DND-41 (cell line): ENCODE data around the gene MTR.

Experiments
- ATAC-seq: fragments of 200-7000 bp; cut with Tn5 transposase; 3 replicates; pipeline ENCODE4 v1.9.1; 2021; ENCODE audit warnings: low read depth; ENCODE audit not compliant: insufficient read depth
- DNase-seq: peaks from one replicate; pipeline ENCODE4 v3.0.0-alpha.2; 2020
- H2AFZ ChIP-seq: 2 replicates; pipeline ENCODE4 v1.6.0; 2012; ENCODE audit warnings: low read depth, low read length
- H3K27ac ChIP-seq: 2 replicates; pipeline ENCODE4 v1.5.1; 2012; ENCODE audit warnings: low read length, inconsistent platforms
- H3K27me3 ChIP-seq: fragments of 200-600 bp; sonication (generic); 2 replicates; pipeline ENCODE4 v1.6.0; 2012; ENCODE audit warnings: low read length, mild to moderate bottlenecking, inconsistent platforms; ENCODE audit not compliant: insufficient read depth, poor library complexity
- H3K36me3 ChIP-seq: 2 replicates; pipeline ENCODE4 v1.5.1; 2012; ENCODE audit warnings: low read length, inconsistent platforms; ENCODE audit not compliant: insufficient read depth
- H3K4me1 ChIP-seq: 2 replicates; pipeline ENCODE4 v1.5.1; 2012; ENCODE audit warnings: mild to moderate bottlenecking, low read length; ENCODE audit not compliant: insufficient read depth
- H3K4me2 ChIP-seq: 2 replicates; pipeline ENCODE4 v1.6.0; 2012; ENCODE audit warnings: mild to moderate bottlenecking, moderate library complexity, low read length, inconsistent platforms; ENCODE audit not compliant: insufficient read depth
- H3K4me3 ChIP-seq, 2 experiments: fragments of 200-600 bp in 1 of 2; shearing (Covaris generic) in 1 of 2; 2 replicates each; pipeline ENCODE4 v1.5.1; 2012 to 2016; ENCODE audit warnings: inconsistent platforms in 2 of 2, low read length in 2 of 2, mild to moderate bottlenecking in 2 of 2, low read depth in 1 of 2, moderate library complexity in 1 of 2
- H3K79me2 ChIP-seq: 2 replicates; pipeline ENCODE4 v1.6.0; 2012; ENCODE audit warnings: low read length, inconsistent platforms; ENCODE audit not compliant: insufficient read depth
- H3K9ac ChIP-seq: 2 replicates; pipeline ENCODE4 v1.6.0; 2012; ENCODE audit warnings: low read depth, mild to moderate bottlenecking, inconsistent platforms, low read length, moderate library complexity
- H3K9me3 ChIP-seq: 2 replicates; pipeline ENCODE4 v1.5.1; 2012; ENCODE audit warnings: low read length, moderate library complexity, mild to moderate bottlenecking, inconsistent platforms; ENCODE audit not compliant: insufficient read depth, severe bottlenecking
- H4K20me1 ChIP-seq: 2 replicates; pipeline ENCODE4 v1.6.0; 2012; ENCODE audit warnings: low read length; ENCODE audit not compliant: insufficient read depth
- CTCF ChIP-seq: IDR thresholded peaks from 2 replicates; pipeline ENCODE4 v1.5.1; 2012; ENCODE audit warnings: borderline replicate concordance, low read length, moderate library complexity, mild to moderate bottlenecking; ENCODE audit not compliant: poor library complexity, severe bottlenecking; ENCODE audit errors: extremely low read depth
- EZH2 ChIP-seq: IDR thresholded peaks from 3 replicates; pipeline ENCODE4 v1.6.1; 2012; ENCODE audit warnings: borderline replicate concordance, low read depth, mild to moderate bottlenecking, moderate library complexity, low read length, inconsistent platforms; ENCODE audit not compliant: severe bottlenecking

The MTR gene

GRCh38 chr1:236799001-236799400 is 3.9 kb downstream of the MTR start:
- Histone ChIP-seq H3K27ac (no peak overlapping the region), H3K9ac (no peak overlapping the region), H3K27me3 (no peaks in the 10 kb centered on the region), H3K9me3 (no peaks in the 10 kb centered on the region), H3K4me1 (peaks cover 28% of the 10 kb centered on the region), H3K79me2 (peaks cover 89% of the 10 kb centered on the region), H3K36me3 (peaks cover 29% of the 10 kb centered on the region), H2AFZ (no peak overlapping the region), H3K4me2 (no peak overlapping the region), H4K20me1 (peaks cover 13% of the 10 kb centered on the region), H3K4me3 (no peak overlapping the region)
- no peak for ATAC-seq
- TF ChIP-seq CTCF (no peak), EZH2 (no peak)
- DNase-seq, result no peak

GRCh38 chr1:236800002-236800620 is 5.0 kb downstream of the MTR start:
- no peak overlapping the region for H2AFZ ChIP-seq
- H3K4me3 ChIP-seq, result no peak overlapping the region
- ATAC-seq, result no peak
- no peaks in the 10 kb centered on the region for H3K27me3 ChIP-seq
- no peak for TF ChIP-seq CTCF
- H4K20me1 ChIP-seq, result peaks cover 15% of the 10 kb centered on the region
- H3K27ac ChIP-seq, result no peak overlapping the region
- H3K4me2 ChIP-seq, result no peak overlapping the region
- no peak overlapping the region for H3K9ac ChIP-seq
- peaks cover 99% of the 10 kb centered on the region for H3K79me2 ChIP-seq
- H3K36me3 ChIP-seq, result peaks cover 34% of the 10 kb centered on the region
- DNase-seq, result no peak
- H3K4me1 ChIP-seq, result peaks cover 19% of the 10 kb centered on the region
- H3K9me3 ChIP-seq, result no peaks in the 10 kb centered on the region

- no peak for ATAC-seq
- Histone ChIP-seq H3K36me3 (peaks cover 35% of the 10 kb centered on the region), H3K4me1 (peaks cover 19% of the 10 kb centered on the region), H4K20me1 (peaks cover 20% of the 10 kb centered on the region), H3K79me2 (peaks cover 99% of the 10 kb centered on the region), H3K9me3 (no peaks in the 10 kb centered on the region), H3K4me2 (no peak overlapping the region), H3K27ac (no peak overlapping the region), H3K9ac (no peak overlapping the region), H3K4me3 (no peak overlapping the region), H2AFZ (no peak overlapping the region), H3K27me3 (no peaks in the 10 kb centered on the region)
- DNase-seq, result no peak
- TF ChIP-seq CTCF (no peak), EZH2 (no peak)
Observed at GRCh38 chr1:236800623-236801022, 5.5 kb downstream of the MTR start.

GRCh38 chr1:236802264-236802663 is 7.2 kb downstream of the MTR start:
- TF ChIP-seq CTCF (no peak), EZH2 (no peak)
- Histone ChIP-seq H3K27ac (no peak overlapping the region), H3K36me3 (peaks cover 50% of the 10 kb centered on the region), H4K20me1 (peaks cover 22% of the 10 kb centered on the region), H3K27me3 (no peaks in the 10 kb centered on the region), H3K9ac (no peak overlapping the region), H3K79me2 (peaks cover 96% of the 10 kb centered on the region), H3K4me2 (no peak overlapping the region), H2AFZ (no peak overlapping the region), H3K4me1 (peaks cover 9% of the 10 kb centered on the region), H3K9me3 (no peaks in the 10 kb centered on the region), H3K4me3 (no peak overlapping the region)
- DNase-seq (no peak), ATAC-seq (no peak)
